Fibroblast of mammary gland (primary cell): ENCODE data around the gene DPT.

Source experiments
- DNase-seq: peaks from one replicate; pipeline ENCODE4 v3.0.0-alpha.2; 2010; ENCODE audit warnings: low read depth
- H3K4me3 ChIP-seq: 2 replicates; pipeline ENCODE4 v1.5.1; 2011; ENCODE audit warnings: low read depth, mild to moderate bottlenecking, low read length, moderate library complexity; ENCODE audit not compliant: control insufficient read depth
- CTCF ChIP-seq: conservative IDR thresholded peaks from 2 replicates; pipeline ENCODE4 v1.5.1; 2011; ENCODE audit warnings: low read depth, low read length, inconsistent platforms; ENCODE audit not compliant: control insufficient read depth, insufficient read depth

Gene DPT

GRCh38 chr1:168688644-168689326 lies 40.2 kb downstream of the DPT start:
- H3K4me3 ChIP-seq = no peak overlapping the region
- no peak for DNase-seq
- no peak for TF ChIP-seq CTCF

GRCh38 chr1:168687816-168688215 lies 41.2 kb downstream of the DPT start:
- TF ChIP-seq CTCF = no peak
- DNase-seq = no peak

GRCh38 chr1:168686666-168687065 lies 42.3 kb downstream of the DPT start:
- TF ChIP-seq CTCF = no peak
- no peak overlapping the region for H3K4me3 ChIP-seq
- DNase-seq = no peak

More at GRCh38 chr1:168687816-168688215, 41.2 kb downstream of the DPT start:
- H3K4me3 ChIP-seq = no peak overlapping the region

- no peak for DNase-seq
- no peak overlapping the region for H3K4me3 ChIP-seq
- TF ChIP-seq CTCF = no peak
Measured at GRCh38 chr1:168683871-168684270, 45.1 kb downstream of the DPT start.

GRCh38 chr1:168676861-168677260 lies 52.1 kb downstream of the DPT start:
- no peak for TF ChIP-seq CTCF
- DNase-seq = no peak
- H3K4me3 ChIP-seq = no peak overlapping the region

- DNase-seq = no peak
- H3K4me3 ChIP-seq = no peak overlapping the region
- TF ChIP-seq CTCF = no peak
Measured at GRCh38 chr1:168676029-168676812, 52.8 kb downstream of the DPT start.
